Activated CD4-positive, alpha-beta T cell treated with anti-CD3 and anti-CD28 coated beads, Interleukin-2, Interleukin-6, amounts not matched to agents 100 ng/mL and 50 ng/mL, durations not matched to agents 16 hours and 8 hours (primary cell): ENCODE measurements around the gene TCF7.

Source experiments
- DNase-seq: peaks from one replicate; pipeline ENCODE4 v3.0.0-alpha.2; 2020

Gene TCF7

DNA sequence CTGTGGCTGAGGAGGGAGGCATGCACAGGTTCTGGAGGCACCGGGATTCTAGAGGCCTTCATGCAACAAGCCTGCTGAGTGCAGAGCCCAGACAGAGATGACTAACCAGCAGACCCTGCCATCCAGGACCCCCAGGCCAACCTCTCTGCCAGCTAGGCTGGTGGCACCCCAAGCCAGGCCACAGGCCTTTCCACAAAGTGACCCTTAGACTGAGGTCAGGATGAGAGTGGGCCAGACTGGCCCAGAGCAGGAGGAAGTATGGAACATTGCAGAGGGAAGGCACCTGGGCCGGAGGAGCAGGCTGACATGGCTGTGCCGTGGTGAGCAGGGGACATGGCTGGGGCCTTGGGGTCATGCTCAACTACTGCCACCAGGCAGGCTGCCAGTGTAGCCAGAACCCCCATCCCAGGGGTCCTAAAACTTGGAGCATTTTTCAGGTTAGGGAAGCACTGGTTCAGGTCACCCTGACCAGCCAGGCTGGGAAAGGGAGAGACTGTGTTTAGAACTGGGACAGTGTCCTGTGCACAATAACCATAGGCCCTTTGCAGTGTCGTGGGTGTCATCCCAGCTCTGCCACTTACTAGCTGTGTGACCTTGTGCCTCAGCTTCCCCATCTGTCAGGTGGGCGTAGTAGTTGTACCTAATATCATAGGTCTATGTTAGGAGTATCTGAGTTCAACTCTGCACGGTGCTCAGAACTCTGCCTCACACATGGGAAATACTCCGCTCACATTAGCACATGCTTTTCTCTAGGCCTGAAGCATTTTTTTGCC lies 17.3 kb downstream of the TCF7 start:
- no peak for DNase-seq

DNA sequence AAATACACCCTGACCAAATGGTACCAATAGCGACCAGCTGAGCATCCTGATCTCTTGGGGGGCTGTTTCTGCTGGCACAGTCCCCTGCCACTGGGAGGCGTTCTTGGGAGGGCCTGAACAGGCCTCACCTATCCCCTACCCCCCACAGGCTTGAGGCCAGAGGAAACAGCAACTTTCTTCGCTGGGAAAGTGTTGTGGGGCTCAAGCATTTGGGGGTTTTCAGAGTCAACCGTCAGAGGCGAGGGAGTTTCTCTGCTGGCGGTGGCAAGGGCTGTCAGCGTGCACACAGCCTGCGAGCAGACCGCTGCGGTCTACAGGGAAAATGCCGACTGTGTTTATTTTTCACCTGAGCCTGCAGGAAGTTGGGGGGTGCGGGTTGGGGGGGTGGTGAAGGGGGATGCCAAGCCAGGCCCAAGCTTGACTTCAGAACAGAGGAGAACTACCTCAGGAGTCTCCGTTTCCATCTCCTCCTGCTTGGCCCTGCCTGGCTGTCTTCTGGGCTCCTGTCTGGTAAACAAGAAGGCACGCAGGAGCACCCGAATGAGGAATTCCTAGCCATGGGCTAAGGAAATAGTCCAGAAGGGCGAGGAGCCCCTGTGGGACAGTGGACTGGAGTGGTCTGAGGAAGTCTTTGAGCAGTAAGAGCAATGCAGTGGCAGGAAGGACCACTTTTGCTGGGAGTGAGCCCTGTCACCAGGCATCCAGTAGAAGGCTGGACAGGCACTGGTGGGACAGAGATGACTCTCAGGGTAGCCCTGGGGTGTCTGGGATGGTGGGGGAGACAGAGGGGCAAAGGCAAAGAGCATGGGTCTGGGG lies 18.1 kb downstream of the TCF7 start:
- peak; percentile 78 for DNase-seq

- no peak for DNase-seq
These were observed 18.9 kb downstream of the TCF7 start for GRCh38 chr5:134133188-134133994.

- no peak for DNase-seq
These were observed 19.6 kb downstream of the TCF7 start for GRCh38 chr5:134133995-134134541.

DNA sequence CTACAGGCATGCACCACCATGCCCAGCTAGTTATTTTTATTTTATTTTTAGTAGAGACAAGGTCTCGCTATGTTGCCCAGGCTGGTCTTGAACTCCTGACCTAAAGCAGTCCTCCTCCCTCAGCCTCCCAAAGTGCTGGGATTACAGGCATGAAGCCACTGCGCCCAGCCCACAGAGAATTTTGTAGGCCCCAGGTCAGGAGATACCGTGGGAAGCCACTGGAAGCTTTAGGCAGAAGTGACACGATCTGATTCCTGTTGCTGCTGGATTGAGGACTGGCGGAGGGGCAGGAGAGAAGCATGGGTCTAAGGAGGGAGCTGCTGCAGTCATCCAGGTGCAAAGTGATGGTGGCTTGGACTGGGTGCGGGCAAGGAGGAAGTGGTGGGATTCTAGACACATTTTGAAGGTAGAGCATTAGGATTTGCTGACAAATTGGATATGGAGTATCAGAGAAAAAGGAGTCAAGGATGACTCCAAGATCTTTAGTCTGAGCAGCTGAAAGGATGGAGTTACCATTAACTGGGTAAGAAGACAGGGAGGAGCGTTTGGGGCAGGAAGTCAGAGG lies 20.7 kb downstream of the TCF7 start:
- no peak for DNase-seq

DNA sequence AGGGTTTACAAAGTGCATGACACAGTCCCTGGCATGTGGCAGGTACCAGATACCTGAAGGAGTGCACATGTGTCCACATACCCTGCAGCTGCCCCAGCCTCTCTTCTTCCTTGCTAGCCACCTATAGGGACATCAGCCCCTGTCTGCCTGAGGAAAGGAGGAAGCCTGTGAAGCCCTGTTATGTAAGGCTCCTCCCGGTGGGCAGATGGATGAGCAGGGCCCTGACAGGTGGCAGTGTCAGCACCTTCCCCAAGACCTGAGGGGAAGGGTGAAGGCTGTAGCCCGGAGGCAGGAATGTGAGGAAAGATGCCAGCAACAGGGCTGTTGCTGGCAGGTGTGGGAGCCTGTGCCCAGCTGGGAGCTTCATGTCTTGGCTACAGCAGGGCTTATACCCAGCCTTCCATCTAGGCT lies 21.7 kb downstream of the TCF7 start:
- no peak for DNase-seq

DNA sequence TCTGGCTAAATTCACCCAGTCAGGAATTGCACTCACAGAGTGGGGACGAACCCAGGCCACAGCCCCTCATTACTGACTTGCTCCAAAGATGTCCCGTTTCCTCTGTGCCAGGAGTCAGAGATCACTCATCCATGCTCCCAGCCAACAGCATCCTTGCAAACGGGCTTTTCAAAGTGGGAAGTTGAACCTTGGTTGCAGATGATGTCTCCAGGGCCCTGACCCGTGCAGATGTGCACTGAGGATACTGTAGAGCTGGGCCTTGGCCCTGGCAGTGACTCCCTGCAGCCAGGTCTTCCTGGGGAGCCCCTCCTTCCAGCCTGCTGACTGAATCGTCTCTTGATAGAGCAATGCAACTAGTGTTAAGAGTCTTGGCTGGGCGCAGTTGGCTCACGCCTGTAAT lies 22.3 kb downstream of the TCF7 start:
- no peak for DNase-seq

- peak; percentile 92 for DNase-seq
These were observed 24.2 kb downstream of the TCF7 start for GRCh38 chr5:134138416-134139376.

DNA sequence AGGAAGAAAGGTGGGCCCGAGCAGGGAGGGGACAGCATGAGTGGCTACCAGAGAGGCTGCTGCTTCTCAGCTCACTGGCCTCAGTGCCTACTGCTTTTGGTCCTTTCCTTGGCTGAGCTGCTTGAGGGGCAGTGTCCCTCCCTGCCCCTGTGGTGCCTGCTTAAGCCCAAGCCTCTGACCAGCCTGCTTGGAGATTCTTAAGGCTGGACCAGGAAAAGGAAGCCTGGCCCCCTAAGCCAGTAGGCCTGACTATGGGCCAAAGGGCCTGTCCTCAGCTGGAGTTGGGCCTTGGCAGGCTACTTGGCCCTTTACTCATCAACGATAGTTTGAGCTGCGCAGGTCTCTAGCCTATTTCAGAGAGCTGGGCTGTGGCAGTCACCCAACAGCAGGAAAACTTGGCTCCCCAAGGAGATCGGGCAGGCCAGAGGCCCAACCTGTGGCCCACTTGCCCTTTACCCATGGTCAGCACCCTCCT lies 24.9 kb downstream of the TCF7 start:
- DNase-seq: no peak

DNA sequence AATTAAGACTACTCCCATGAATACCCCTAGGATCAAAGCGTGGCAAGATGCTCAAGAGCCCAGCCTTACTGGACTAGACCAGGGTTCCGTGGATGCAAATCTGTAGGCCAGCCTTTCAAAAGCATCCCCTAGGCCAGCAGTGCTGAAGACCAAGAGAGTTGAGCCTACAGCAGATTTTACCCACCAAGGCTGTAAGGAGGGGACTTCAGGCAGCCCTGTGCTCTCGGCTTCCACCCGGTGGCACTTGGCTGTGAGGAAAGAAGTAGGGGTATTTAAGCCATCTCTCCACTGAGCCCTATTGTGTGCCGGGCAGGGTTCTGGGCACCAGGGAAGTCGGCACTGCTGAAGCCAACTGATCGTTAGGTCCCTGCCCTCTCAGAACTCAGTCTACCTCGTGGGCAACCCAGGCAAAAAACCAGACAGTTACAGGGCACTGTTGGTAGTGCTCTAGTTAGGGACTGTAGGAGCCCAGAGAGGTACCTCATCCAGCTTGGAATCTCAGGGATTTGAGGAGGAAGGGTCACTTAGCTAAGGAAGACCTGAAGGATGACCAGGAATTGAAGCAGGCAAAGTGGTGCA lies 25.5 kb downstream of the TCF7 start:
- no peak for DNase-seq

DNA sequence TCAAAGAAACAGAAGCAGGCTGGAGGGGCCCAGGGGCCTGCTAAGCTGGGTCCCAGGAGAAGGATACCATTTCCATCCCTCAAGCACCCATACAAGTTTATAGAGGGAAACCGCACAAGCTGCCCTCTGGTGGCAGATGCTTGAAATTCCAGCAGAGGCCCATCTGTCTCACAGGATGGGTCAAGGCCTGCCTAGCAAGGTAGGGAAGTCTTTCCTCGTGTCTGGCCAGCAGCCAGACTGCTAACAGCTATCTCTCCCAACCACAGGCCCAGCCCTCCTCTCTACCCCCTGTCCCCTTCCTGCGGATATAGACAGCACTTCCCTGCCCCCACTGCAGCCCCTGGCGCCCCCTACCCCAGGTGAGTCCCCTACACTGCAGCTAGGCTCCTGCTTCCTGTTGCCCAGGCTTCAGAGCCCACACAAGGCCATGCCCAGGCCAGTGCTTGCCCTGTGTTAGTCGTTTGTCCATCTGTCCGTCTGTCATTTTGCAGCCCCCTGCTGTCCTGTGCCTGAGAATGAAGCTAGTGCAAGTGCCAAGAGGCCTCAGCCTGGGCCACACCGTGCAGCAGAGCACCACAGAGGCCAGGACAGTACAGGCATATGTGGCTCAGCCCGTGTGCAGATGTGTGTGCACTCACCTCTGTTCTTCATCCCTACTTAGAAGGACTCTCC lies 26.2 kb downstream of the TCF7 start:
- peak; percentile 78 for DNase-seq

- no peak for DNase-seq
These were observed 27.0 kb downstream of the TCF7 start for GRCh38 chr5:134141331-134142050.

DNA sequence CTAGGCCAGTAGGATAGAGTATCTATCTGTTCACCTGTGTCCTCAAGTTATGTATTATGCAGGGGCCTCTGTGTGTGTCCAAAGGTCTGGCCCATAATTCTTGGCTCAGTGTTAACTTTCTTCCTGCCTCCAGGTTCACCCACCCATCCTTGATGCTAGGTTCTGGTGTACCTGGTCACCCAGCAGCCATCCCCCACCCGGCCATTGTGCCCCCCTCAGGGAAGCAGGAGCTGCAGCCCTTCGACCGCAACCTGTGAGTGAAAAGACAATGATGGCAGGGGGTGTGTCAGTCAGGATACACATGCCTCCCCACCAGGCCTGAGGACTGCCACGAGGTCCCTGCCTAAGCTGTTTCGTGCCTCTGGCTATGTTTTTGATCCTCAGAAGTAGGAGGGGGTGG lies 27.6 kb downstream of the TCF7 start:
- DNase-seq: no peak

- DNase-seq: no peak
These were observed 28.3 kb downstream of the TCF7 start for GRCh38 chr5:134142806-134143205.

DNA sequence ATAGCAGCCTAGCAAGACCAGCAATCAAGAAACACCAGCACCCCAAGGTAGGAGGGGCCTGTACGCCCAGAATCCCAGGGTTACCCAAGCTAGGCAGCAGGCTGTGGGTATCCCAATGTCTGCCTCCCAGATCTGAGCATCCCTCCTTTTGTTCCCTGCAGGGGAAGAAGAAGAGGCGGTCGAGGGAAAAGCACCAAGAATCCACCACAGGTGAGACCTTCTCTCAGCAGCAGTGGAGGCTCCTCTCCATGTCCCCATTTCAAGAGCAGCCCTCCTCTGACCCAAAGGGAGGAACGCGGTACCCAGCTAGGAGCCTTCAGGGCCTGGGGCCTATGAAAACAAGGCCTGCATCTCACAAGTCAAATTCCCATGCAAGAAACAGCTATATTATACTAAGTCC lies 28.9 kb downstream of the TCF7 start:
- no peak for DNase-seq

DNA sequence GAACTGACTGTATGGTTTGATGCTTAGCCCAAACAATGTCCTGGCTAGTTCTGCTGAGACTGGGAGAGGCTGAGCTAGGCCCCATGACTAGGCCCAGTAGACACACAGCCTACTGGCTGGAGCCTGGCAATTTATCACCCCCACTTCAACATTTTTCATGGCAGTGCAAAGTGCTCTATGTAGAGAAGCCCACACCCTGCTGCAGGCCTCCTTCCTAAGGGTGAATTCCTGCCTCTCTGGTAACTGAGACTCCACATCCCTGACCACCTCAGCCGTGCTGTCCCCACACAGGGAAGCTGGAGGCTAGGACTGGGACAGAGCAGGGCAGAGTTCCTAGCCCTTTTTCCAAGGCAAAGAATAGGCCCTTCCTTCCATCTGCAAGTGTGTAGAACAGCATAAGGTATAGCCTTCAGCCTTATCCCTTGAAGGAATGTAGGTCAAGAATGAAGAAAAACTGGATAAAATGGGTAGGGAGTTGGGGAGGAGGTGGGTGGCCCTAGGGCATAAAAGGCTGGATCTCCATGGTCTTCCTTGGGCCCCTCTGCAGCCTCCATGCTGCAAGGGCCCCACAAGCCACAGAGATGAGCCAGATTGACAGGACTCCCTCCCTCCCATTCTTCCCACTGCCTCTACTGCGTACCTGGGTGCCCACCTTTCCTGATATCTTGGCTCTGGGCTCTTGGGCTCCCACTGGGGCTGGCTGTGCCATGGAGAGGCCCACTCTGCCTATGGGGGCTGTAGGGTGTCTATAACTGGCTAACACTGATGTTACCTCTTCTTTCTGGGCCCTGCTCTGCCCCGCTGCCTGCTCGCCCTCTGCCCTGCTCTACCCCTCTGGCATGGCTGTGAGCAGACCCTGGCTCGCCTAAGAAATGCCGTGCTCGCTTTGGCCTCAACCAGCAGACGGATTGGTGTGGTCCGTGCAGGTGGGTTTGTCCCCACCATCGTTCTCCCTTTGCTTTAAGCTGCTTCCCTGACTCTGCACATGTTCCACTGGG lies 29.8 kb downstream of the TCF7 start:
- no peak for DNase-seq

DNA sequence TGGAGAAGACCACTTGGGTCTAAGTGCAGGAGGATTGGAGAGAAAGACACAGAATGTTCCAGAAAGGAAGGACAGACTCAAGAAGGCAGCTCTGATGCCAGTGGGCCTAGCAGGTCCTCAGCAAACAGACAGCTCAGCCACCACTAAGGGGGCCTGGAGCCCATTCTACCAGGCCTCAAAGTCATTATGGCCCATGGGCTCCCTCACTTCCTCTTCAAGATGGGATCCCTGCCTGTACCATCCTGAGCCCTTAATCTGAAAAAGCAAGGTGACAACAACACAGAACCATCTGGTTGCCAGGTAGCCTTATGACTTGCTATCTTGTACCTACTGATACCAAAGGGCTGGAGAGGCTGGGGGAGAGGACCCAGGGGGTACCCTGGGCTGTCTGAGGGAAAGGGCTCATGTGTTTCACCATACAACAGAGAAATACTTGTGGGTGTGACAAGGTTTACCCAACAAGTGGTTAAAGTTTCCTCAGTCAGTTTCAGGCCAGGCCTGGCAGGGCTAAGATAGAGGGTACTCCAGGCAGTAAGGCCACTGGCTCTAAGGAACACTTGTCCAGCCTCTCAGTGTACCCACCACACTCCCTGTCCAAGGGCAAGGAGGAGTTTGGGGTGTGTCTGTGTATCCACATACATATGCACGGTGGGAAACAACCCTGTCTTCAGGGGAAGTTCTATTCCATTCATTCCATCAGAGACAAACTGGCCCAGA lies 30.7 kb downstream of the TCF7 start:
- DNase-seq: no peak
